ENCODE data around the gene AFMID. TPM values are rescaled to one million over a fixed set of nuclear protein-coding genes. Genes with fewer than 3 reads are reported as not detected.

Gene AFMID
- total and polyA plus RNA-seq, 2 of the 8 experiments (the other 6 are each of a cell fraction or from before 2014, with no cell fraction given), result 49.0 to 53.0 TPM

DNA sequence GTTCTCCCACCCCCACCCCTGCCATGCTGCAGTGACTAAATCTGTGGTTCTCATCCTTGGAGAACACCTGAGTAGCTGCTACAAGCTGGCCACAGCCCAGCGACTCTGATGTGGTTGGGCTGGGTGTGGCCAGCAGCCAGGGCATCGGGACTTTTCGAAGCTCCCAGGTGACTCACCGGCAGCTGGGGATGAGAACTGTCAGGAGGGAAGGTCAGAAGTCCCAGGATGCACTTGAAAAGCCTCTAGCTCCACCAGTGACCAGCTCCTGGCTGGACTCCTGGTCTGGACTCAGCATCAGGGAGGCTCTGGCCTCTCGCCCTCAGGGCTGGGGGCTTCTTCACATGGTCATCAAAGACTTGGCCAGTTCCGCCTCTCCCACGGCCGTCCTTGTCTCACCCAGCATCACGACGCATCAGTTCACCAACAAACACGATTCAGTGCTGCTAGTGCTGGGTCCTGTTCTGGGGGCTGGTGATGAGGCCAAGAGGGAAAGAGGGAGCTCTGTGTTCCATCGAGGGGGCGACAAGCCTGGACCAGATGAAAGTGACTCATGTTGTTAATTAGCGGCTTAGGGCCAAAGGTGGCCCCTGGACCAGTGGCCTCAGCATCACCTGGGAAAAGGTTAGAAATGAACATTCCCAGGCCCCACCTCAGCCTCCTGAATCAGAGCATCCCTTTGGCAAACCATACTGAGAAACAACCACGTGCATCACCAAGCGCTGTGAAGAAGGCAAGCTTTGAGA is 44.9 kb upstream of the AFMID start:
- H2BK5ac ChIP-seq (ENCODE audit: low read depth, low read length), result no peak overlapping the region
- H4K91ac ChIP-seq (replicated peaks; ENCODE audit: insufficient read length, low read length), result no peak overlapping the region
- no peak overlapping the region for H2BK120ac ChIP-seq (replicated peaks; ENCODE audit: low read depth, low read length)
- no peaks in the 10 kb centered on the region for H3K79me1 ChIP-seq (ENCODE audit: low read depth, low read length)
- H3K4me2 ChIP-seq (ENCODE audit: insufficient read depth in 1 of 2, low read depth in 2 of 2, low read length in 2 of 2), result no peak overlapping the region
- no peak overlapping the region for H3K4ac ChIP-seq (replicated peaks; ENCODE audit: insufficient read length, low read depth, low read length)
- H3K23ac ChIP-seq (ENCODE audit: insufficient read length), result no peak overlapping the region
- H4K20me1 ChIP-seq (replicated peaks in 1 of 2; ENCODE audit: control insufficient read depth in 1 of 2, insufficient read depth in 2 of 2, low read length in 2 of 2), result peaks cover 0 to 3% of the 10 kb centered on the region in 2 experiments
- no peak overlapping the region for H2AFZ ChIP-seq (ENCODE audit: low read length)
- H3K18ac ChIP-seq (ENCODE audit: extremely low read depth, low read length), result no peak overlapping the region
- no peak for DNase-seq (ENCODE audit: low read depth in 1 of 2, low spot score in 2 of 2)
- H3K4me1 ChIP-seq (replicated peaks in 1 of 4; ENCODE audit: control insufficient read depth in 3 of 4, insufficient read depth in 4 of 4, low read length in 3 of 4), result peaks cover 0 to 6% (median 5%) of the 10 kb centered on the region in 4 experiments; a peak in 3 of 7 replicates
- no peak overlapping the region for H2BK20ac ChIP-seq (ENCODE audit: low read length)
- no peaks in the 10 kb centered on the region for H3K9me3 ChIP-seq (ENCODE audit: insufficient read depth in 2 of 2, low read depth in 1 of 2, low read length in 1 of 2)
- peaks cover 2% of the 10 kb centered on the region; the same call in 1 of the 2 replicates for H3K23me2 ChIP-seq (ENCODE audit: low read depth, low read length)
- H3K79me2 ChIP-seq (ENCODE audit: control insufficient read depth in 1 of 2, insufficient read depth in 2 of 2, low read length in 2 of 2), result no peaks in the 10 kb centered on the region
- H2AK5ac ChIP-seq (ENCODE audit: low read depth, low read length), result no peak overlapping the region
- H3K14ac ChIP-seq (ENCODE audit: insufficient read length), result no peak overlapping the region
- ChIA-PET POLR2A (ENCODE audit: partially characterized antibody) (interaction anchor here (0.9 to 6.2 kb wide), 7 partner anchors 10 to 84 kb away, joined by 3 to 40 read pairs (median 4); partner anchors contain the start of genes AFMID, TK1 and TMC6), CTCF (ENCODE audit: partially characterized antibody) (interaction anchor here (0.6 to 1.8 kb wide), 11 partner anchors 14 to 1557 kb away, joined by 3 to 14 read pairs (median 3); partner anchors contain the start of gene TMC6)
- no peak overlapping the region for H3K4me3 ChIP-seq (ENCODE audit: extremely low read depth in 1 of 4, insufficient read depth in 2 of 4, low read depth in 3 of 4, low read length in 4 of 4)
- WGBS, 2 experiments (ENCODE audit: extremely low coverage in 1 of 2, insufficient coverage in 1 of 2, insufficient read length in 1 of 2, insufficient replicate concordance in 2 of 2, low coverage in 1 of 2, low lambda C conversion rate in 2 of 2, missing lambda C conversion rate in 1 of 2), result 90% methylated on average over 15 of the region's 16 CpGs; no CpG with 5 or more reads in 1 of the 2 experiments
- FAIRE-seq, result no peak
- no peak overlapping the region; the same call in 1 of the 2 replicates for H4K8ac ChIP-seq (ENCODE audit: extremely low read depth, insufficient read depth, low read length)
- H3K9ac ChIP-seq (replicated peaks in 1 of 4; ENCODE audit: extremely low read depth in 1 of 4, low read depth in 3 of 4, low read length in 3 of 4), result no peak overlapping the region
- no peak overlapping the region for H2BK12ac ChIP-seq (ENCODE audit: low read depth, low read length)
- H3K27me3 ChIP-seq (replicated peaks in 1 of 4; ENCODE audit: control insufficient read depth in 3 of 4, extremely low read depth in 1 of 4, insufficient read depth in 3 of 4, low read length in 3 of 4), result 0 out of 7 replicates have a peak, but pooled peaks cover 0 to 2% (median 0%) of the 10 kb centered on the region in 4 experiments
- no peak overlapping the region for H2BK15ac ChIP-seq (ENCODE audit: low read length)
- no peak overlapping the region for H4K5ac ChIP-seq (ENCODE audit: insufficient read length, low read depth, low read length)
- H3K27ac ChIP-seq (ENCODE audit: low read depth, low read length), result no peak overlapping the region
- no peak overlapping the region for H3K56ac ChIP-seq (replicated peaks; ENCODE audit: insufficient read length, low read depth, low read length)
- H3K36me3 ChIP-seq (ENCODE audit: control insufficient read depth in 2 of 4, insufficient read depth in 4 of 4, low read length in 3 of 4), result no peaks in the 10 kb centered on the region
- TF ChIP-seq KDM1A (IDR thresholded peaks at IDR 0.05; ENCODE audit: borderline replicate concordance, low read length), result no peak
- no peak for TF ChIP-seq TCF12 (IDR thresholded peaks at IDR 0.05; ENCODE audit: low read depth, low read length)
- TF ChIP-seq, protein P1, sequence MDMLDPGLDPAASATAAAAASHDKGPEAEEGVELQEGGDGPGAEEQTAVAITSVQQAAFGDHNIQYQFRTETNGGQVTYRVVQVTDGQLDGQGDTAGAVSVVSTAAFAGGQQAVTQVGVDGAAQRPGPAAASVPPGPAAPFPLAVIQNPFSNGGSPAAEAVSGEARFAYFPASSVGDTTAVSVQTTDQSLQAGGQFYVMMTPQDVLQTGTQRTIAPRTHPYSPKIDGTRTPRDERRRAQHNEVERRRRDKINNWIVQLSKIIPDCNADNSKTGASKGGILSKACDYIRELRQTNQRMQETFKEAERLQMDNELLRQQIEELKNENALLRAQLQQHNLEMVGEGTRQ (IDR thresholded peaks at IDR 0.05; ENCODE audit: low read length), result no peak
- no peak for TF ChIP-seq BCL11A (IDR thresholded peaks at IDR 0.05; ENCODE audit: low read depth in 2 of 2, low read length in 2 of 2)

All from H1 (cell line).